GM19452 (cell line): ENCODE results near the gene PRKD2.

Source experiments
- ATAC-seq: cut with Tn5 transposase; IDR thresholded peaks from one replicate; pipeline ENCODE4 v1.9.1; 2021; ENCODE audit not compliant: unreplicated experiment

Gene PRKD2

DNA sequence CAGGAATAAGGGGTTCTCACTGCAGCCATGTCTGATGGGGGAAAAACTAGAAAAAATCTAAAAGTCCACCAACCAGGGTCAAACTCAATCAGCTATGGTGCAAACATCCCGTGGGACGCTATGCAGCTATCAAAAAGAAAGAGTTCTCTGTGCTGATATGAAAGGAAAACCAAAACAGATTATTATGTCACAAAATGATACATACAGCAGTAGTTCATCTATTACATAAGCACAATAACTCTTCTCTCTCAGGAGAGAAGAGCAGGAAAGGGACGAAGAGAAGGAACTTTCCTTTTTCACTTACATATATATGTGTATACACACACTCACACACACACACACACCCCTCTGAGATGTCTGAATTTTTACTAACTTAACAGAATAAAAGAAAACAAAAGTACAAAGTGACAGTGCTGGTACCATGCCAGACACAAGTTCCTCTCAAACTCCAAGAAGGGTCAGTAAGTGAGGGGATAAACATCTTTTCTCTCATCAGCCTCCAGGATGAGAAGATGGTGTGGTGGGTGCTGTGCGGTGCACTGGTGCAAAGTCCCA is 26.1 kb upstream of the PRKD2 start:
- ATAC-seq, result no peak

GRCh38 chr19:46741447-46741846 is 24.5 kb upstream of the PRKD2 start:
- ATAC-seq, result no peak

- ATAC-seq, result no peak
Measured at GRCh38 chr19:46739290-46739771, 22.4 kb upstream of the PRKD2 start.

DNA sequence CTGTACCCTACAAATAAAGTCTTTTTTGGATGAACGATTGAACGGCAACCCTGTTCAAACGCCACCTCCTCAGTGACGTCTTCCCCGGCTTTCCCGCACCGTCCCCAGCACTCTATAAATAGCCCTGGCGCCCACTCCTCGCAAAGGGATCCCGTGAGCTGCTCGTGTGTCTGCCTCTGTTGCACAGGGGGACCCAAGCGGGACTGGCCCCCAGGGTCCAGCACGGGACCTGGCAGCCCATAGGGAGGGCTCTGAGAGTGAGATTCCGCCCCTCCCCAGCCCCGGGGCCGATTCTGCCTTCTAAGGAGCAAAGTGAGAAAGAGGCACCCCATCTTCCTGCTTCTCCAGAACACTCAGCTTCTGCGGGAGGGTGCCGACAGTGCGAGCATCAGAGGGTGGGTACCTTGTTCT is 20.9 kb upstream of the PRKD2 start:
- no peak for ATAC-seq

DNA sequence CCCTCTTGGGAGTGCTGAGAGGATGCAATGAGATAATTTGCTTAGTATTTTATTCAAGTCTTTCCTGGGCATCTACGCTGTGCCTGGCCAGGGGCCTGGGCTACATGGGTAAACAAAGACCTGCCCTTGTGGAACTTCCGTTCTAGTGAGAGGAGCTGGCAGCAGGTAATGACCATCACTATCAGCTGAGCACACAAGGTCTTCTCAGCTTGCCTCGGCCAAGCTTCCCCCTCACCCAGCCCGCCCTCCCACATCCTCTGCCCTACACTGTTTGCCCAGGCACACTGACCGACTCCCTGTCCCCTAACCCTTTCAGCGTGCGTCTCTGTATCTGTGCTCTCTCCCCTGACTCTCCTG is 20.4 kb upstream of the PRKD2 start:
- ATAC-seq, result no peak

- no peak for ATAC-seq
Measured at GRCh38 chr19:46736531-46737297, 19.8 kb upstream of the PRKD2 start.

- no peak for ATAC-seq
Measured at GRCh38 chr19:46733690-46734292, 16.9 kb upstream of the PRKD2 start.

DNA sequence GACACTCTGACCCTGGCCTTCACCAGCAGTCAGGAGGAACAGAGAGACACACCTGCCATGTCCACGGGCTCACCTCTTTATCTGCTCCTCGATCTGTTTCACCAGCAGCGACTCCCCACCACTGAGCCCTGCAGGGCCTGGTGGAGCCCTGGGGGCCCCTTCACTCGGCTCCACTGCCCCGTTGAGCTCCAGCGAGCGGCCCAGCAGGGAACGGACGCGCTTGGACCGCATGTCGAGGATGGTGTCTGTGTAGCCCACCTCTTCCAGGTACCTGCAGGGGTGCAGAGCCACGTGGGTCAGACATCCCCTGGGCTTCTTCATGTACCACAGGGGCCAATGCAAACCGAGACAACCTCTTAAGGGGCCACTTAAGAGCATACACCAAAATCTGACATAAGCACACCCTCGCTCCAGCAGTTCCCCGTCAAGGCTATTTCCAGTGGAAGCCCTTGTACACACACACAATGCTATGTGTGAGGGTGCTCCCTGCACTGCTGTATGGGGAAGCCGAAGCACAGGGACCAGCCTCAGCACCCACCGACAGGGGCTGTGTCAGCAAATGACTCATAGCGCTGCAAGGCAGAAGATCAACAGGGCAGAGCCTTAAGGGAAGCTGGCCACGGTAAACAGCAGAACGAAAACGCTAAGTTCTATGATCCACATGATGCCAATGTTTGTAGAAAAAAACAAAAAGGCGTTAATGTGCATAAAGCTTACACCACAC is 16.2 kb upstream of the PRKD2 start:
- ATAC-seq, result no peak

DNA sequence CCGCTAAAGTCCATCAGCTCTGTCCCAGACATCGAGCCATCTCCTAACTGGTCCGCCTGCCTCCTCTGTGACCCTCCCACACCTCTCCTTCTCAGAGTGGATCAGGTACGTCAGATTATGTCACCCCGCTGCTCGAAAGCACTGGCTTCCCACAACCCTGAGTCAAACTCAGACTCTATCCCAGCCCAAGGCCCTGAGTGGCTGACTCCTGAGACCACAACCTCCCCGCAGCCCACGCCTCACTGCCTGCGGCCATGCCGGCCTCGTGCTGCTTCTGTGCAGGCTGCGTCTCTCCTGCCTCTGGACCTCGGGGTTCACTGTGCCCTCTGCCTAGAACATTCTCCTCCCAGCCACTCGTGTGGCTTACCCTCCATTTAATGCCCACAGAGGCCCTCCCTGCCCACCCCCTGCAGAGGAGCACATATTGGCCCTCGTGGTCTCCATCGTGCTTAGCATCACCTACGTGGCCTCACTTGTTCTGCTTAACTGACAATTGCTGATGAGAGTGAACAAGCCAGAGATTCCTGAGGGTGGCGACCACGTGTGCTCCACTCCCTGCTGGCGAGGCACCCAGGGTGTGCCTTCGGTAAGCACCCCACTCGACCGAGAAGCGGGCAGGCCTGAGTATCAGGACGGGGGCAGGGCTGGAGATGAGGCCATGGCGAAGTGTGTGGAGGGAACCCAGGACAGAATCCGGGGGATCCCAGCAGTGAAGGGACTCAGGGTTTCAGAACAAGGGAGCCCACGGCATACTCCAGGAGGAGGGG is 15.4 kb upstream of the PRKD2 start:
- no peak for ATAC-seq

- no peak for ATAC-seq
Measured at GRCh38 chr19:46731584-46731983, 14.7 kb upstream of the PRKD2 start.

DNA sequence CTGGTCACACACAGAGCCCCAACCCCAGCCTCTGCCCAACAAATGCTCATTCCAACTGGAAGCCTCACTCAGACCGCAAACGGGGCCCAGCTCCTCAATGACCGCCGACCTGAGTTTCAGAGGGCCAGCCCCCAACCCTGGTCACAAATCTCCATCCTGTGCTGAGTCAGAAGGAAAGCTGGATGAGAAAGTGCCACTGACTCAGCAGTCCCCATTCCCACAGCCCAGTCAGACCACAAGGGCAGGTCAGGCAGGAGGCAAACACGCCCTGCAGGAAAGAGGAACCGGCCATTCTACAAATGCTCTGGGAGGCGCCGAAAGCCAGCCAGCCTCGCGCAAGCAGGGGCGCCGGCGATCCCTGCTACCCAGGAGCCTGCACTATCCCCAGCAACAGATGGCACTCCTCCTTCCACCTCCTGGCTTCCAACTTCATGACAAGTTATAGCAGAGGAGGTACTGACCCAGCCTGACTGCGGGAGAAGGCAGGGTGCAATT is 14.1 kb upstream of the PRKD2 start:
- ATAC-seq, result no peak

DNA sequence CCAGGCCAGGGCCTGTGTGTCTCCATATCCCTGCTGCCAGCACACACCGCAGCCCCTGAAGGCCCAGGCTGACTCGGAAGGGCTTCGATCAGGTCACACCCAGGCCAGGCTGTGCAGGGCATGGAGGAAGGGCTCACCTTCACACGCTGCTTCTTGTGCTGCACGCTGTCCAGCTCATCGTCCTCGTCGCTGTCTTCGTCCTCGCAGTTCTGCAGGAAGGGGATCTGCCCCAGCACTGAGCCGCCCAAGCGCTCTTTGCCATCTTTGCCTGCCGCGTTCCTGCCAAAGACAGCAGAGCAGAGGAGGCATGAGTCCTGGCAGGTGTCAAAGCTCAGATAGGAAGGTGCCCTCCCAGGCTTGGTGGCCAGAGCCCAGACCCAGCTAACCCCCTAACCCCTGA is 13.7 kb upstream of the PRKD2 start:
- ATAC-seq, result no peak

- no peak for ATAC-seq
Measured at GRCh38 chr19:46730187-46730586, 13.3 kb upstream of the PRKD2 start.

DNA sequence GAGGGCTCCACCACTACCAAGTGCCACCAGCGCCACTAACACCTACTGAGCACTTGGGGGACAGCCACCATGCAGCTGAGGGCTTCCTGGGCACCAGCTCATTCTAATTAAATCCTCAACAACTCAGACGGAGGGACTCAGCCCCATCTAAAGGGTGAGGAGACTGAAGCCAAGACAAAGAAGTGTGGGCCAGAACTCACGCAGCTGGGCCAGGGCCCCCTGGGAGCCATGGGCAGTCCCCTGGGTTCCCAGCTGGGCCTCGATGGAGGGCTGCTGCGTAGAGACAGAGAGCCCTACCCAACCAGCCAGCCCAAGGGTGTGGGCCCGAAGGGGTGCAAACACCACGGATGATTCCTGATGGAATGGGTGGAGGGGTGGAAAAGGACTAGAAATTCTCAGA is 12.8 kb upstream of the PRKD2 start:
- no peak for ATAC-seq

- ATAC-seq, result no peak
Measured at GRCh38 chr19:46728693-46729339, 11.9 kb upstream of the PRKD2 start.

DNA sequence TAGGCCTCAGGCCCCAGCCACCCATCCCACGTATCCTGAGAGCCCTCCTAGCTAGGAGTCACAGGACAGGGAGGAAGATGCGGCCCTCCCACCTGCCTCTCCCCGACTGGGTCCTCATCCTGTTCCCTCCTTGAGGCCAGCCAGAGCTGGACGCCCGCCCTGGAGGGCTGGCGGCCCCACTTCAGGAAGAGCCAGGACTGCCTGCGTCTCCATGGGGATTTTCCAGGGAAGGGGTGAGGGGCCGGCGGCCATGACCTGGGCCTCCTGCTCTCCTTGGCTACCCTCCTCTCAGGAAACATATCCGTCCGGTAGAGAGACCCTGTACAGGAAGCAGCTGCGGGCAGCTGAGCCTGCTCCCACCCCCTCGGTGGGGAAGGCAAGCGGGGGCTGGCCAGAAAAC is 11.3 kb upstream of the PRKD2 start:
- no peak for ATAC-seq

DNA sequence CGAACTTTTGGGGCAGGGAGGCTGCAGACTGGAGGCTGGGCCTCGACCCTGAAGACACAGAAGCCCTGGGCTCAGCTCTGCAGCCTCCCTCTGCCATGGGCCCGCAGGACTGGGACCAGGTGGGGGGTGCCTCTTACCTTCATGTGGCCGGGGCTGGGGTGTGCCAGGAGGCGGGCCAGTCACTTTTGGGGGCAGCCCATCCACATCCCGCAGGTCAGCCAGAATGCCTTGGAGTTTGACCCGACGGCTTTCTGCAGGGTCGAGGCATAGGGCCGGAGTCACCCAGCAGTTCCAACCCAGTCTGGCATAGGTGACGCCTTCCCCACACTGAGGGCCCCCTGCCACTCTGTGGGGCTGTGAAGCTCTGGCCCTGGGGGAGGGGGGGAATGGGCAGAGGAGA is 10.8 kb upstream of the PRKD2 start:
- no peak for ATAC-seq

GRCh38 chr19:46726971-46727501 is 10.1 kb upstream of the PRKD2 start:
- no peak for ATAC-seq

- ATAC-seq, result no peak
Measured at GRCh38 chr19:46726551-46726950, 9.6 kb upstream of the PRKD2 start.

DNA sequence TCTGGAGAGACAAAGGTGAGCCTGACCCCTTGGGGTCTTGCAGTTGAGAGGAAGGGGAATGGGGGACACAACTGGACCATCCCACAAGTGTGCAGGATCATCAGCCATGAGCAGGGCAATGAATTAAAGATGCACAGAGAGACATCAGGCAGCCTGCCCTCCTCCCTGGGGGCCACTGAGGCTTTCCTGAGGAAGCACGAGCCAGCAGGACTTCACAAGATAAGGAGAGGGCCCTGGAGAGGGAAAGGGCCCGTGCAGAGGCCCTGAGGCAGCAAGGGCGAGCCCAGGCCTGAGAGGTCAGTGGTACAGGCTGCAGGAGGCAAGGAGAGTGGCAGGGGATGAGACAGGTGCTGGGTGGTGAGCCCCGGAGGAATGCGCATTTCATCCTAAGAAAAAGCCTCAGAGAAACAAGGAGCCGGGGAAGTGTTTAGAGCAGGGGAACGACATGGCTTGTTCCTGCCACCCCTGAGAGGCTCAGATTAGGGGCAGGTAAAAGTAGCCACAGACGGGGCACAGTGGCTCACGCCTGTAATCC is 9.0 kb upstream of the PRKD2 start:
- no peak for ATAC-seq
